A673 (cell line): ENCODE data around the gene WDR59. TPM values are rescaled to one million over a fixed set of nuclear protein-coding genes. Genes with fewer than 3 reads are reported as not detected.

Source experiments
- BruUV-seq: library from RNA; stranded (reverse); fragments of 400-500 nt; replicated peaks from 2 replicates; lab custom pipeline; 2021; lab: Mats Ljungman, UMichigan
- CTCF ChIA-PET: fragments of 300-600 bp; sonication (Branson Sonifier 250); formaldehyde crosslinking; loops from one replicate; lab custom pipeline; 2022; ENCODE audit warnings: antibody characterized with exemption; lab: Charles Lee
- POLR2A ChIA-PET: fragments of 300-600 bp; sonication (Branson Sonifier 250); formaldehyde crosslinking; loops from one replicate; lab custom pipeline; 2022; ENCODE audit warnings: antibody characterized with exemption; ENCODE audit not compliant: low non-redundant PET; lab: Charles Lee
- DNase-seq: peaks from one replicate; pipeline ENCODE4 v3.0.0-alpha.2; 2015; ENCODE audit warnings: low spot score
- H3K27ac ChIP-seq: fragments of 200-600 bp; sonication (generic); 2 replicates; pipeline ENCODE4 v1.5.1; 2016; ENCODE audit warnings: mixed run types, low read depth, mild to moderate bottlenecking, mixed read lengths, antibody characterized with exemption, low read length; ENCODE audit not compliant: poor library complexity, severe bottlenecking
- H3K27me3 ChIP-seq: fragments of 200-600 bp; sonication (generic); replicated peaks from 2 replicates; pipeline ENCODE4 v1.6.1; 2017; ENCODE audit warnings: mixed run types, low read depth, mild to moderate bottlenecking, mixed read lengths, antibody characterized with exemption, low read length; ENCODE audit not compliant: insufficient read depth, poor library complexity
- H3K36me3 ChIP-seq: fragments of 200-600 bp; sonication (generic); 2 replicates; pipeline ENCODE4 v1.6.1; 2016; ENCODE audit warnings: mixed run types, mild to moderate bottlenecking, mixed read lengths, antibody characterized with exemption, low read length; ENCODE audit not compliant: insufficient read depth, poor library complexity, severe bottlenecking
- H3K4me1 ChIP-seq: fragments of 200-600 bp; sonication (generic); 2 replicates; pipeline ENCODE4 v1.6.1; 2017; ENCODE audit warnings: mixed run types, mild to moderate bottlenecking, mixed read lengths, antibody characterized with exemption, low read length; ENCODE audit not compliant: insufficient read depth, poor library complexity, severe bottlenecking
- H3K4me3 ChIP-seq: fragments of 200-600 bp; sonication (generic); 2 replicates; pipeline ENCODE4 v1.5.1; 2016; ENCODE audit warnings: low read depth, mixed run types, mild to moderate bottlenecking, mixed read lengths, low read length; ENCODE audit not compliant: poor library complexity, severe bottlenecking
- H3K9me3 ChIP-seq: fragments of 200-600 bp; sonication (generic); 2 replicates; pipeline ENCODE4 v1.6.1; 2016; ENCODE audit warnings: mixed run types, low read depth, mild to moderate bottlenecking, mixed read lengths, antibody characterized with exemption, low read length; ENCODE audit not compliant: poor library complexity, severe bottlenecking
- CTCF ChIP-seq: fragments of 300-800, 200-600 bp; sonication (generic); conservative IDR thresholded peaks from 2 replicates; pipeline ENCODE4 v1.5.1; 2017; ENCODE audit warnings: low read depth, mild to moderate bottlenecking, antibody characterized with exemption, low read length, moderate library complexity, mixed read lengths
- EZH2 ChIP-seq: fragments of 200-600 bp; sonication (generic); IDR thresholded peaks from 2 replicates; pipeline ENCODE4 v1.6.1; 2017; ENCODE audit warnings: borderline replicate concordance, low read depth, mild to moderate bottlenecking, mixed read lengths, antibody characterized with exemption, low read length; ENCODE audit not compliant: poor library complexity, severe bottlenecking
- intact Hi-C: fragments of 100-400 bp; cut with micrococcal nuclease; formaldehyde crosslinking; loops from one replicate; pipeline ENCODE4 v1.10.0; 2022; ENCODE audit not compliant: unreplicated experiment
- total RNA-seq: library from RNA; stranded (reverse); gene quantifications from 2 replicates; pipeline ENCODE4 v1.2.3, GENCODE V29; 2021

WDR59 gene
- total RNA-seq, 1 experiment from 2014 or later, result 51.4 TPM

- TF ChIP-seq EZH2 (no peak), CTCF (no peak)
- Histone ChIP-seq H3K9me3 (no peaks in the 10 kb centered on the region), H3K27me3 (no peaks in the 10 kb centered on the region), H3K27ac (no peak overlapping the region), H3K4me1 (no peaks in the 10 kb centered on the region), H3K36me3 (peaks cover 6% of the 10 kb centered on the region), H3K4me3 (no peak overlapping the region)
- intact Hi-C loops, result no loop called here
- no peak for DNase-seq
- POLR2A ChIA-PET, result no interaction called here
- CTCF ChIA-PET, result no interaction called here
- BruUV-seq, result no TSS peak
Observed at GRCh38 chr16:74903901-74904678, 80.8 kb downstream of the WDR59 start.

GRCh38 chr16:74903120-74903519, 81.8 kb downstream of the WDR59 start:
- CTCF ChIA-PET, result no interaction called here
- Histone ChIP-seq H3K27ac (no peak overlapping the region), H3K9me3 (no peaks in the 10 kb centered on the region), H3K36me3 (peaks cover 6% of the 10 kb centered on the region), H3K4me3 (no peak overlapping the region), H3K27me3 (no peaks in the 10 kb centered on the region), H3K4me1 (no peaks in the 10 kb centered on the region)
- POLR2A ChIA-PET, result no interaction called here
- intact Hi-C loops, result no loop called here
- TF ChIP-seq EZH2 (no peak), CTCF (no peak)
- BruUV-seq, result no TSS peak
- no peak for DNase-seq

- H3K27ac ChIP-seq, result no peak overlapping the region
- H3K9me3 ChIP-seq, result no peaks in the 10 kb centered on the region
- ChIA-PET CTCF (no interaction called here), POLR2A (no interaction called here)
- no peak overlapping the region for H3K4me3 ChIP-seq
- DNase-seq, result no peak
- no peak for TF ChIP-seq EZH2
- no peak for TF ChIP-seq CTCF
- BruUV-seq, result no TSS peak
- H3K36me3 ChIP-seq, result no peaks in the 10 kb centered on the region
- H3K27me3 ChIP-seq, result no peaks in the 10 kb centered on the region
- intact Hi-C loops, result no loop called here
- no peaks in the 10 kb centered on the region for H3K4me1 ChIP-seq
Observed at GRCh38 chr16:74902161-74902560, 82.8 kb downstream of the WDR59 start.
